HepG2 (cell line): ENCODE results near the gene RER1. TPM values are rescaled to one million over a fixed set of nuclear protein-coding genes. Genes with fewer than 3 reads are reported as not detected.
A peak's percentile ranks its signal among the peaks of the same experiment; 100 is the strongest.

Source experiments
- CBX5 ChIP-seq: sonication (generic); formaldehyde crosslinking; IDR thresholded peaks from 2 replicates; pipeline ENCODE4 v1.4.0; 2020; ENCODE audit warnings: missing genetic modification reagents, borderline replicate concordance
- DMAP1 ChIP-seq: IDR thresholded peaks from 2 replicates; pipeline ENCODE4 v1.6.1; 2016
- JDP2 ChIP-seq: sonication (generic); formaldehyde crosslinking; IDR thresholded peaks from 2 replicates; pipeline ENCODE4 v1.8.1; 2022; ENCODE audit warnings: missing genetic modification reagents, borderline replicate concordance
- KMT2A ChIP-seq: sonication (generic); formaldehyde crosslinking; IDR thresholded peaks from 2 replicates; pipeline ENCODE4 v1.4.0; 2020; ENCODE audit warnings: missing genetic modification reagents
- MED8 ChIP-seq: sonication (generic); formaldehyde crosslinking; IDR thresholded peaks from 2 replicates; pipeline ENCODE4 v1.8.1; 2023; ENCODE audit warnings: mild to moderate bottlenecking, missing genetic modification reagents; ENCODE audit not compliant: insufficient replicate concordance
- RARG ChIP-seq: sonication (generic); formaldehyde crosslinking; IDR thresholded peaks from 2 replicates; pipeline ENCODE4 v1.4.0; 2020; ENCODE audit warnings: low read depth, mild to moderate bottlenecking, missing genetic modification reagents
- SP1 ChIP-seq, 2 experiments: fragments of 450-650 bp in 1 of 2; sonication (generic) in 1 of 2; formaldehyde crosslinking in 1 of 2; IDR thresholded peaks; 2 replicates each; pipeline versions ENCODE4 v1.4.0 to v1.6.1; 2016 to 2020; ENCODE audit warnings: missing genetic modification reagents in 1 of 2
- TCF12 ChIP-seq, 2 experiments: fragments of 450-650 bp in 1 of 2; sonication (generic) in 1 of 2; formaldehyde crosslinking in 1 of 2; IDR thresholded peaks; 2 replicates each; pipeline versions ENCODE4 v1.6.1 to v1.8.0; 2017 to 2022; ENCODE audit warnings: antibody characterized with exemption in 1 of 2, mild to moderate bottlenecking in 1 of 2, missing genetic modification reagents in 1 of 2, moderate library complexity in 1 of 2
- YEATS4 ChIP-seq: sonication (generic); formaldehyde crosslinking; IDR thresholded peaks from 2 replicates; pipeline ENCODE4 v1.4.0; 2020; ENCODE audit warnings: missing genetic modification reagents, borderline replicate concordance
- ZMYM2 ChIP-seq: sonication (generic); formaldehyde crosslinking; IDR thresholded peaks from 2 replicates; pipeline ENCODE4 v1.8.0; 2022; ENCODE audit warnings: mild to moderate bottlenecking, missing genetic modification reagents
- ZNF292 ChIP-seq: sonication (generic); formaldehyde crosslinking; IDR thresholded peaks from 2 replicates; pipeline ENCODE4 v1.8.1; 2022; ENCODE audit warnings: mild to moderate bottlenecking, low read depth, missing genetic modification reagents, borderline replicate concordance
- polyA plus RNA-seq, 8 experiments: library from polyadenylated mRNA; depleted of rRNA in 3 of 8; stranded (reverse) in 7 of 8; unstranded in 1 of 8; fragments of >200 nt; fragmentation: Illumina TruSeq in 4 of 8; extraction: Trizol in 4 of 8; gene quantifications; 2 replicates each; pipeline versions ENCODE4 v1.2.1 to v1.2.3, GENCODE V29; 2011 to 2016; ENCODE audit warnings: low read depth in 4 of 8, missing spikeins in 1 of 8, mixed read lengths in 1 of 8; ENCODE audit not compliant: insufficient read depth in 1 of 8
- total RNA-seq, 5 experiments: library from RNA; depleted of rRNA; stranded (reverse); fragments of >200 nt; fragmentation: Illumina TruSeq; extraction: Trizol; gene quantifications; 2 replicates each; pipeline ENCODE4 v1.2.3, GENCODE V29; 2016; ENCODE audit warnings: low read depth in 1 of 5
- TF ChIP-seq, protein P1 (sequence below): sonication (generic); formaldehyde crosslinking; conservative IDR thresholded peaks from 2 replicates; pipeline ENCODE4 v1.8.1; 2023; ENCODE audit warnings: missing genetic modification reagents
- TF ChIP-seq, protein P2 (sequence below): sonication (generic); formaldehyde crosslinking; conservative IDR thresholded peaks from 2 replicates; pipeline ENCODE4 v1.4.0; 2020; ENCODE audit warnings: missing genetic modification reagents
- TF ChIP-seq, protein P3 (sequence below): sonication (generic); formaldehyde crosslinking; conservative IDR thresholded peaks from 2 replicates; pipeline ENCODE4 v1.4.0; 2020; ENCODE audit warnings: missing genetic modification reagents
- TF ChIP-seq, protein P4 (sequence below): sonication (generic); formaldehyde crosslinking; IDR thresholded peaks from 2 replicates; pipeline ENCODE4 v1.5.0; 2020; ENCODE audit warnings: mild to moderate bottlenecking, low read depth, missing genetic modification reagents, borderline replicate concordance
- TF ChIP-seq, protein P5 (sequence below): IDR thresholded peaks from 2 replicates; pipeline ENCODE4 v1.6.1; 2016; ENCODE audit warnings: mild to moderate bottlenecking, missing biosample characterization, missing genetic modification reagents

Gene RER1
- total and polyA plus RNA-seq, 2 of the 13 experiments (the other 11 are each of a cell fraction or from before 2014, with no cell fraction given), result 128 to 164 TPM

DNA sequence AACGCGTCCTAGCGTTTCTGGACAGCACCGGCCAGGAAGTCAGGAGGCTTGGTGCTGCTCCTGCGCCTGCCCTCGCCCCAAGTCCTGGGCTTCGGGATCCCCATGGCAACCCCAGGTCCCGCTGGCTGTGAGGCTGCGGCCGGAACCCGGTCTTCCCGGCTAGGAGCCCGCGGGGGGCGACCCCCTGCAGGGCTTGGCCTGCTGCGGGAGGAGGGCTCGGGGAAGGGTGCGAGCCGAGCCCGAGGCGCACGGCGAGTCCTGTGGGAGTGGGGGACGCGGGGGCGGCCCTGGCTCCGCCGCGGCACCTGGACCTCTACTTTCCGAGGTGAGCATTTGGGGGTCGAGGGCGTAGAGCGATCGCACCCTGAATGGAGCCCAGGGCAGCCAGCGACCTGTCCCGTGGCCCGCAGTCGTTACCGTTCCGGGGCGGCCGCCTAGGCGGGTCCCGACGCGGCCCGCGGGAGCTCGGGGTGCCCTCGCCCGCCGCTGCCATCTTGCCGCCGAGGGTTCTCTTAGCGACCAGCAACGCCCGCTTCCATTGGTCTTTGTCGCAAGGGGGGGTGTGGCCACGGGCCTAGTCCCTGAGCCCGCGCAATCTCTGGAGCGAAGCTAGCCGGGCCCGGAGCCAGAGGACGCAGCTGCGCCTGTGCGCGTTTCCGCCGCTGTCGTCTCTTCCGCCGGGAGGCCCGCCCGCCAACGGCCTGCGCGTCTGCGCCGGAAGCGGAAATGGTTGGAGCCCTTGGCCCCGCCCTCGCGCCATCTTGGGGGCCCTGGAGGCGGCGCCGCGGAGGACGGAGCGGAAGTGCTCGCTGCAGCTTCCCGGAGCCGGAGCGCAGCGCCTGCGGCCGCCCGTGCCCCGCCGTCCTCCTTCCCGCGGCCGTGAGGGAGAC lies at the start of gene RER1, which contains the start of gene MORN1 (continued):
- TF ChIP-seq MED8, result no peak
- TF ChIP-seq, protein P1, sequence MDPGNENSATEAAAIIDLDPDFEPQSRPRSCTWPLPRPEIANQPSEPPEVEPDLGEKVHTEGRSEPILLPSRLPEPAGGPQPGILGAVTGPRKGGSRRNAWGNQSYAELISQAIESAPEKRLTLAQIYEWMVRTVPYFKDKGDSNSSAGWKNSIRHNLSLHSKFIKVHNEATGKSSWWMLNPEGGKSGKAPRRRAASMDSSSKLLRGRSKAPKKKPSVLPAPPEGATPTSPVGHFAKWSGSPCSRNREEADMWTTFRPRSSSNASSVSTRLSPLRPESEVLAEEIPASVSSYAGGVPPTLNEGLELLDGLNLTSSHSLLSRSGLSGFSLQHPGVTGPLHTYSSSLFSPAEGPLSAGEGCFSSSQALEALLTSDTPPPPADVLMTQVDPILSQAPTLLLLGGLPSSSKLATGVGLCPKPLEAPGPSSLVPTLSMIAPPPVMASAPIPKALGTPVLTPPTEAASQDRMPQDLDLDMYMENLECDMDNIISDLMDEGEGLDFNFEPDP (CRISPR knock-in tag), result 0 out of 2 replicates have a peak, but pooled peaks have one; percentile 38
- no peak for TF ChIP-seq SP1 (IDR thresholded peaks at IDR 0.05)
- peak; percentile 90 for TF ChIP-seq SP1 (CRISPR knock-in tag; IDR thresholded peaks at IDR 0.05)
- TF ChIP-seq DMAP1 (CRISPR knock-in tag), result peak; percentile 27; the same call in 1 of the 2 replicates
- TF ChIP-seq, protein P2, sequence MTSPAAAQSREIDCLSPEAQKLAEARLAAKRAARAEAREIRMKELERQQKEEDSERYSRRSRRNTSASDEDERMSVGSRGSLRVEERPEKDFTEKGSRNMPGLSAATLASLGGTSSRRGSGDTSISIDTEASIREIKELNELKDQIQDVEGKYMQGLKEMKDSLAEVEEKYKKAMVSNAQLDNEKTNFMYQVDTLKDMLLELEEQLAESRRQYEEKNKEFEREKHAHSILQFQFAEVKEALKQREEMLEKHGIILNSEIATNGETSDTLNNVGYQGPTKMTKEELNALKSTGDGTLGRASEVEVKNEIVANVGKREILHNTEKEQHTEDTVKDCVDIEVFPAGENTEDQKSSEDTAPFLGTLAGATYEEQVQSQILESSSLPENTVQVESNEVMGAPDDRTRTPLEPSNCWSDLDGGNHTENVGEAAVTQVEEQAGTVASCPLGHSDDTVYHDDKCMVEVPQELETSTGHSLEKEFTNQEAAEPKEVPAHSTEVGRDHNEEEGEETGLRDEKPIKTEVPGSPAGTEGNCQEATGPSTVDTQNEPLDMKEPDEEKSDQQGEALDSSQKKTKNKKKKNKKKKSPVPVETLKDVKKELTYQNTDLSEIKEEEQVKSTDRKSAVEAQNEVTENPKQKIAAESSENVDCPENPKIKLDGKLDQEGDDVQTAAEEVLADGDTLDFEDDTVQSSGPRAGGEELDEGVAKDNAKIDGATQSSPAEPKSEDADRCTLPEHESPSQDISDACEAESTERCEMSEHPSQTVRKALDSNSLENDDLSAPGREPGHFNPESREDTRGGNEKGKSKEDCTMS (CRISPR knock-in tag), result no peak
- no peak for TF ChIP-seq TCF12 (IDR thresholded peaks at IDR 0.05)
- TF ChIP-seq TCF12 (CRISPR knock-in tag; IDR thresholded peaks at IDR 0.05), result peak; percentile 51; the same call in 1 of the 2 replicates
- TF ChIP-seq CBX5, result peak; percentile 50; the same call in 1 of the 2 replicates
- TF ChIP-seq YEATS4 (CRISPR knock-in tag), result peak; percentile 62; the same call in 1 of the 2 replicates
- TF ChIP-seq, protein P3, sequence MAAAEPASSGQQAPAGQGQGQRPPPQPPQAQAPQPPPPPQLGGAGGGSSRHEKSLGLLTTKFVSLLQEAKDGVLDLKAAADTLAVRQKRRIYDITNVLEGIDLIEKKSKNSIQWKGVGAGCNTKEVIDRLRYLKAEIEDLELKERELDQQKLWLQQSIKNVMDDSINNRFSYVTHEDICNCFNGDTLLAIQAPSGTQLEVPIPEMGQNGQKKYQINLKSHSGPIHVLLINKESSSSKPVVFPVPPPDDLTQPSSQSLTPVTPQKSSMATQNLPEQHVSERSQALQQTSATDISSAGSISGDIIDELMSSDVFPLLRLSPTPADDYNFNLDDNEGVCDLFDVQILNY, result no peak
- no peak for TF ChIP-seq ZMYM2 (CRISPR knock-in tag)
- no peak for TF ChIP-seq ZNF292 (CRISPR knock-in tag)
- TF ChIP-seq RARG (CRISPR knock-in tag), result no peak
- TF ChIP-seq KMT2A, result peak; percentile 63; the same call in 1 of the 2 replicates
- TF ChIP-seq JDP2 (CRISPR knock-in tag), result no peak
- TF ChIP-seq, protein P4, sequence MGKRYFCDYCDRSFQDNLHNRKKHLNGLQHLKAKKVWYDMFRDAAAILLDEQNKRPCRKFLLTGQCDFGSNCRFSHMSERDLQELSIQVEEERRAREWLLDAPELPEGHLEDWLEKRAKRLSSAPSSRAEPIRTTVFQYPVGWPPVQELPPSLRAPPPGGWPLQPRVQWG (CRISPR knock-in tag), result no peak
- TF ChIP-seq, protein P5, sequence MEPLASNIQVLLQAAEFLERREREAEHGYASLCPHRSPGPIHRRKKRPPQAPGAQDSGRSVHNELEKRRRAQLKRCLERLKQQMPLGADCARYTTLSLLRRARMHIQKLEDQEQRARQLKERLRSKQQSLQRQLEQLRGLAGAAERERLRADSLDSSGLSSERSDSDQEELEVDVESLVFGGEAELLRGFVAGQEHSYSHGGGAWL (CRISPR knock-in tag), result peak; percentile 53; the same call in 1 of the 2 replicates
